GM23338 (cell line): Measurements from ENCODE around the gene MOSPD2. TPM values are rescaled to one million over a fixed set of nuclear protein-coding genes. Genes with fewer than 3 reads are reported as not detected.

Experiments
- ATAC-seq: fragments of 200-7000 bp; cut with Tn5 transposase; 3 replicates; pipeline ENCODE4 v1.9.1; 2020
- DNase-seq: peaks from one replicate; pipeline ENCODE4 v3.0.0-alpha.2; 2015; ENCODE audit warnings: low spot score
- H2AFZ ChIP-seq: fragments of 200-600 bp; sonication (generic); 2 replicates; pipeline ENCODE4 v1.8.0; 2016; ENCODE audit warnings: antibody characterized with exemption, mild to moderate bottlenecking, moderate library complexity
- H3F3A ChIP-seq: fragments of 200-600 bp; sonication (generic); replicated peaks from 2 replicates; pipeline ENCODE4 v1.8.0; 2017; ENCODE audit warnings: antibody characterized with exemption, mixed run types, low read depth
- H3K27ac ChIP-seq: fragments of 200-600 bp; sonication (generic); 2 replicates; pipeline ENCODE4 v1.6.1; 2016; ENCODE audit warnings: low read depth
- H3K27me3 ChIP-seq: fragments of 200-600 bp; sonication (generic); 2 replicates; pipeline ENCODE4 v1.8.0; 2016; ENCODE audit warnings: mild to moderate bottlenecking, mixed run types, moderate library complexity; ENCODE audit not compliant: insufficient read depth
- H3K36me3 ChIP-seq: fragments of 200-600 bp; sonication (generic); 2 replicates; pipeline ENCODE4 v1.8.0; 2016; ENCODE audit warnings: mild to moderate bottlenecking; ENCODE audit not compliant: insufficient read depth
- H3K4me1 ChIP-seq: fragments of 200-600 bp; sonication (generic); 2 replicates; pipeline ENCODE4 v1.8.0; 2016; ENCODE audit warnings: mild to moderate bottlenecking, moderate library complexity; ENCODE audit not compliant: insufficient read depth
- H3K4me2 ChIP-seq: fragments of 200-600 bp; sonication (generic); 2 replicates; pipeline ENCODE4 v1.7.1; 2017; ENCODE audit warnings: mixed run types
- H3K4me3 ChIP-seq: fragments of 200-600 bp; sonication (generic); 2 replicates; pipeline ENCODE4 v1.6.1; 2016; ENCODE audit warnings: mixed run types
- H3K79me2 ChIP-seq: fragments of 200-600 bp; sonication (generic); replicated peaks from 2 replicates; pipeline ENCODE4 v1.8.0; 2017; ENCODE audit warnings: mild to moderate bottlenecking; ENCODE audit not compliant: insufficient read depth
- H3K9me2 ChIP-seq: fragments of 200-600 bp; sonication (generic); 2 replicates; pipeline ENCODE4 v1.8.0; 2017; ENCODE audit not compliant: insufficient read depth
- H4K20me1 ChIP-seq: fragments of 200-600 bp; sonication (generic); replicated peaks from 2 replicates; pipeline ENCODE4 v1.8.0; 2017; ENCODE audit warnings: mild to moderate bottlenecking; ENCODE audit not compliant: insufficient read depth
- H3K27ac Mint-ChIP-seq: 2 replicates; pipeline ENCODE4 v1.8.0; 2020; ENCODE audit warnings: inconsistent platforms, mild to moderate bottlenecking, moderate library complexity, mixed read lengths
- H3K27me3 Mint-ChIP-seq: 3 replicates; pipeline ENCODE4 v1.8.0; 2022; ENCODE audit warnings: low read depth, mild to moderate bottlenecking, moderate library complexity, mixed read lengths, inconsistent platforms; ENCODE audit not compliant: insufficient read depth, poor library complexity
- H3K36me3 Mint-ChIP-seq: 3 replicates; pipeline ENCODE4 v1.8.0; 2021; ENCODE audit warnings: low read depth, mild to moderate bottlenecking, inconsistent platforms, moderate library complexity, mixed read lengths
- H3K4me1 Mint-ChIP-seq: 3 replicates; pipeline ENCODE4 v1.8.0; 2020; ENCODE audit warnings: mild to moderate bottlenecking, inconsistent platforms, mixed read lengths
- H3K4me3 Mint-ChIP-seq: 3 replicates; pipeline ENCODE4 v1.8.0; 2021; ENCODE audit warnings: moderate library complexity, mild to moderate bottlenecking, inconsistent platforms, mixed read lengths
- H3K9me3 Mint-ChIP-seq: 3 replicates; pipeline ENCODE4 v1.8.0; 2020; ENCODE audit warnings: moderate library complexity, mild to moderate bottlenecking, inconsistent platforms, mixed read lengths
- CREB1 ChIP-seq: fragments of 250-450 bp; sonication (Bioruptor Pico); IDR thresholded peaks from 2 replicates; pipeline ENCODE4 v1.5.0; 2020; ENCODE audit warnings: low read depth, mild to moderate bottlenecking, moderate library complexity
- EZH2 ChIP-seq: fragments of 200-600 bp; sonication (generic); IDR thresholded peaks from one replicate; pipeline ENCODE4 v1.8.0; 2017; ENCODE audit warnings: antibody characterized with exemption, mild to moderate bottlenecking, low read depth; ENCODE audit not compliant: unreplicated experiment
- EZH2phosphoT487 ChIP-seq: fragments of 200-600 bp; sonication (generic); IDR thresholded peaks from one replicate; pipeline ENCODE4 v1.8.1; 2018; ENCODE audit warnings: antibody characterized with exemption; ENCODE audit not compliant: unreplicated experiment
- JUNB ChIP-seq: IDR thresholded peaks from one replicate; pipeline ENCODE4 v1.6.1; 2016; ENCODE audit warnings: antibody characterized with exemption; ENCODE audit not compliant: unreplicated experiment
- NANOG ChIP-seq: IDR thresholded peaks from 2 replicates; pipeline ENCODE4 v1.6.1; 2016; ENCODE audit warnings: antibody characterized with exemption, borderline replicate concordance
- POLR2AphosphoS5 ChIP-seq: IDR thresholded peaks from 2 replicates; pipeline ENCODE4 v1.6.1; 2016; ENCODE audit warnings: antibody characterized with exemption, low read depth
- REST ChIP-seq: IDR thresholded peaks from one replicate; pipeline ENCODE4 v1.6.1; 2018; ENCODE audit warnings: antibody characterized with exemption; ENCODE audit not compliant: unreplicated experiment
- STAT1 ChIP-seq: IDR thresholded peaks from one replicate; pipeline ENCODE4 v1.6.1; 2016; ENCODE audit warnings: antibody characterized with exemption; ENCODE audit not compliant: unreplicated experiment
- ZNF114 ChIP-seq: fragments of 250-450 bp; sonication (Bioruptor Pico); IDR thresholded peaks from 2 replicates; pipeline ENCODE4 v1.5.0; 2020; ENCODE audit warnings: mild to moderate bottlenecking, moderate library complexity
- ZNF331 ChIP-seq: fragments of 250-450 bp; sonication (Bioruptor Pico); IDR thresholded peaks from 2 replicates; pipeline ENCODE4 v1.5.0; 2020; ENCODE audit warnings: low read depth, mild to moderate bottlenecking, moderate library complexity
- ZNF462 ChIP-seq: fragments of 250-450 bp; sonication (Bioruptor Pico); IDR thresholded peaks from 2 replicates; pipeline ENCODE4 v1.5.0; 2020; ENCODE audit warnings: mild to moderate bottlenecking, moderate library complexity
- polyA plus RNA-seq: library from polyadenylated mRNA; unstranded; fragments of >200 nt; fragmentation: Nextera tagmentation; extraction: Ambion mirVana; gene quantifications from 2 replicates; pipeline ENCODE4 v1.2.1, GENCODE V29; 2016
- total RNA-seq: library from RNA; depleted of rRNA; stranded (reverse); fragments of >200 nt; shearing (Covaris generic); gene quantifications from 2 replicates; pipeline ENCODE4 v1.2.3, GENCODE V29; 2014
- TF ChIP-seq, protein P1 (sequence below): IDR thresholded peaks from 2 replicates; pipeline ENCODE4 v1.6.1; 2016; ENCODE audit warnings: antibody characterized with exemption
- TF ChIP-seq, protein P2 (sequence below), 2 experiments: fragments of 200-600 bp in 1 of 2; sonication (generic) in 1 of 2; conservative IDR thresholded peaks; 2 replicates each; pipeline versions ENCODE4 v1.5.1 to v1.6.1; 2016 to 2017; ENCODE audit warnings: antibody characterized with exemption in 2 of 2, low read depth in 2 of 2, mild to moderate bottlenecking in 2 of 2, moderate library complexity in 1 of 2

MOSPD2 gene
- total and polyA plus RNA-seq, 2 experiments from 2014 or later: 8.5 to 13.9 TPM

DNA sequence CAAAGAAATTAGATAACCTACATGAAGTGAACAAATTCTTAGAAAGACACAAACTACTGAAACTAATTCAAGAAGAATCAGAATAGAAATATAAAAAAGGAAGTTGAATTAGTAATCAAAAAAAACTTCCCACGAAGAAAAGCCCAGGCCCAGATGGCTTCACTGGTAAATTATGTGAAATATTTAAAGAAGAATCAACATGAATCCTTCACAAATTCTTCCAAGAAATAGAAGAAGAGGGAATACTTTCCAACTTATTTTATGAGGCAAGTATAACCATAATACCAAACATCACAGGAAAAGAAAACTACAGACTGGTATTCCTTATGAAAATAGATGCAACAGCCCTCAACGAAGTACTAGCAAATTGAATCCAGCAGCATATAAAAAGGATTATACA lies 30.7 kb downstream of the MOSPD2 start:
- no peak overlapping the region for H3K4me3 ChIP-seq
- 0 out of 2 replicates have a peak, but pooled peaks cover 4% of the 10 kb centered on the region for H3K36me3 ChIP-seq
- Mint-ChIP-seq H3K4me1 (no peaks in the 10 kb centered on the region), H3K4me3 (no peak overlapping the region), H3K27me3 (no peaks in the 10 kb centered on the region), H3K9me3 (peaks cover 8% of the 10 kb centered on the region; the same call in 2 of the 3 replicates), H3K27ac (no peak overlapping the region), H3K36me3 (peaks cover 28% of the 10 kb centered on the region)
- H2AFZ ChIP-seq: no peak overlapping the region
- H3K79me2 ChIP-seq: no peaks in the 10 kb centered on the region
- no peaks in the 10 kb centered on the region for H4K20me1 ChIP-seq
- no peak overlapping the region for H3K27ac ChIP-seq
- DNase-seq: no peak
- H3K27me3 ChIP-seq: no peaks in the 10 kb centered on the region
- H3F3A ChIP-seq: no peaks in the 10 kb centered on the region
- TF ChIP-seq ZNF462 (no peak), REST (no peak), EZH2 (no peak), ZNF114 (CRISPR knock-in tag) (no peak), STAT1 (no peak), JUNB (no peak), CREB1 (no peak), ZNF331 (no peak), POLR2AphosphoS5 (no peak), NANOG (no peak), EZH2phosphoT487 (no peak)
- TF ChIP-seq, protein P1, sequence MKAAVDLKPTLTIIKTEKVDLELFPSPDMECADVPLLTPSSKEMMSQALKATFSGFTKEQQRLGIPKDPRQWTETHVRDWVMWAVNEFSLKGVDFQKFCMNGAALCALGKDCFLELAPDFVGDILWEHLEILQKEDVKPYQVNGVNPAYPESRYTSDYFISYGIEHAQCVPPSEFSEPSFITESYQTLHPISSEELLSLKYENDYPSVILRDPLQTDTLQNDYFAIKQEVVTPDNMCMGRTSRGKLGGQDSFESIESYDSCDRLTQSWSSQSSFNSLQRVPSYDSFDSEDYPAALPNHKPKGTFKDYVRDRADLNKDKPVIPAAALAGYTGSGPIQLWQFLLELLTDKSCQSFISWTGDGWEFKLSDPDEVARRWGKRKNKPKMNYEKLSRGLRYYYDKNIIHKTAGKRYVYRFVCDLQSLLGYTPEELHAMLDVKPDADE: no peak
- TF ChIP-seq, protein P2, sequence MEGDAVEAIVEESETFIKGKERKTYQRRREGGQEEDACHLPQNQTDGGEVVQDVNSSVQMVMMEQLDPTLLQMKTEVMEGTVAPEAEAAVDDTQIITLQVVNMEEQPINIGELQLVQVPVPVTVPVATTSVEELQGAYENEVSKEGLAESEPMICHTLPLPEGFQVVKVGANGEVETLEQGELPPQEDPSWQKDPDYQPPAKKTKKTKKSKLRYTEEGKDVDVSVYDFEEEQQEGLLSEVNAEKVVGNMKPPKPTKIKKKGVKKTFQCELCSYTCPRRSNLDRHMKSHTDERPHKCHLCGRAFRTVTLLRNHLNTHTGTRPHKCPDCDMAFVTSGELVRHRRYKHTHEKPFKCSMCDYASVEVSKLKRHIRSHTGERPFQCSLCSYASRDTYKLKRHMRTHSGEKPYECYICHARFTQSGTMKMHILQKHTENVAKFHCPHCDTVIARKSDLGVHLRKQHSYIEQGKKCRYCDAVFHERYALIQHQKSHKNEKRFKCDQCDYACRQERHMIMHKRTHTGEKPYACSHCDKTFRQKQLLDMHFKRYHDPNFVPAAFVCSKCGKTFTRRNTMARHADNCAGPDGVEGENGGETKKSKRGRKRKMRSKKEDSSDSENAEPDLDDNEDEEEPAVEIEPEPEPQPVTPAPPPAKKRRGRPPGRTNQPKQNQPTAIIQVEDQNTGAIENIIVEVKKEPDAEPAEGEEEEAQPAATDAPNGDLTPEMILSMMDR (conservative IDR thresholded peaks at IDR 0.05; ENCODE audit: low read depth in 2 of 2): no peak
- H3K9me2 ChIP-seq: no peaks in the 10 kb centered on the region
- no peak overlapping the region for H3K4me2 ChIP-seq
- no peak for ATAC-seq
- H3K4me1 ChIP-seq: no peaks in the 10 kb centered on the region
